CD4-positive, alpha-beta memory T cell (primary cell): Measurements from ENCODE around the gene SSR3. TPM values are rescaled to one million over a fixed set of nuclear protein-coding genes. Genes with fewer than 3 reads are reported as not detected.
A peak's percentile ranks its signal among the peaks of the same experiment; 100 is the strongest.

ENCODE experiments used
- CTCF ChIA-PET: fragments of 350-600 bp; sonication (Branson Sonifier 250); formaldehyde crosslinking; loops from one replicate; lab custom pipeline; 2021; ENCODE audit warnings: inconsistent platforms; ENCODE audit not compliant: partially characterized antibody; lab: Charles Lee
- POLR2A ChIA-PET: fragments of 350-600 bp; sonication (Branson Sonifier 250); formaldehyde crosslinking; loops from one replicate; lab custom pipeline; 2021; ENCODE audit not compliant: partially characterized antibody; lab: Charles Lee
- DNase-seq, 5 donors: peaks; one replicate each; pipeline versions ENCODE4 v3.0.0 to v3.0.0-alpha.2; 2020 to 2022; ENCODE audit warnings: mixed read lengths in 1 of 5
- H3K27ac ChIP-seq: one replicate; pipeline ENCODE4 v1.7.0; 2013; ENCODE audit warnings: low read depth, low read length
- H3K27me3 ChIP-seq: 2 replicates; pipeline ENCODE4 v1.7.0; 2013; ENCODE audit warnings: mild to moderate bottlenecking, low read length, moderate library complexity; ENCODE audit not compliant: insufficient read depth
- H3K36me3 ChIP-seq: 2 replicates; pipeline ENCODE4 v1.7.0; 2013; ENCODE audit warnings: mild to moderate bottlenecking, low read length, moderate library complexity; ENCODE audit not compliant: insufficient read depth
- H3K4me1 ChIP-seq: 2 replicates; pipeline ENCODE4 v1.7.0; 2013; ENCODE audit warnings: mild to moderate bottlenecking, low read length, moderate library complexity; ENCODE audit not compliant: insufficient read depth
- H3K4me3 ChIP-seq, 2 donors: one replicate each; pipeline ENCODE4 v1.7.0; 2013; ENCODE audit warnings: low read length in 2 of 2, mild to moderate bottlenecking in 1 of 2
- H3K9me3 ChIP-seq, 2 donors: one replicate each; pipeline ENCODE4 v1.7.0; 2013; ENCODE audit warnings: low read length in 2 of 2, control low read depth in 1 of 2; ENCODE audit not compliant: control insufficient read depth in 1 of 2
- H3K27ac Mint-ChIP-seq, 7 donors: one replicate each; pipeline ENCODE4 v1.8.0; 2020 to 2021; ENCODE audit warnings: mixed read lengths in 7 of 7, mild to moderate bottlenecking in 6 of 7, inconsistent platforms in 3 of 7, moderate library complexity in 3 of 7
- H3K27me3 Mint-ChIP-seq, 2 donors: one replicate each; pipeline ENCODE4 v1.8.0; 2020 to 2021; ENCODE audit warnings: mixed read lengths in 2 of 2
- H3K36me3 Mint-ChIP-seq, 2 donors: one replicate each; pipeline ENCODE4 v1.8.0; 2020 to 2021; ENCODE audit warnings: mixed read lengths in 2 of 2, inconsistent platforms in 1 of 2, mild to moderate bottlenecking in 1 of 2
- H3K4me1 Mint-ChIP-seq, 4 donors: one replicate each; pipeline ENCODE4 v1.8.0; 2020 to 2021; ENCODE audit warnings: mixed read lengths in 4 of 4, mild to moderate bottlenecking in 1 of 4
- H3K4me3 Mint-ChIP-seq, 8 donors: one replicate each; pipeline ENCODE4 v1.8.0; 2020 to 2021; ENCODE audit warnings: mixed read lengths in 8 of 8, mild to moderate bottlenecking in 7 of 8, moderate library complexity in 6 of 8, inconsistent platforms in 3 of 8
- H3K9me3 Mint-ChIP-seq, 8 donors: one replicate each; pipeline ENCODE4 v1.8.0; 2020 to 2021; ENCODE audit warnings: mixed read lengths in 8 of 8, mild to moderate bottlenecking in 5 of 8, inconsistent platforms in 3 of 8, moderate library complexity in 1 of 8
- intact Hi-C: fragments of 100-400 bp; cut with micrococcal nuclease; formaldehyde crosslinking; loops from one replicate; pipeline ENCODE4 v1.15.1; 2023
- polyA plus RNA-seq, 2 donors: library from polyadenylated mRNA; unstranded; fragments of 300-500 nt; fragmentation: Illumina TruSeq; gene quantifications; one replicate each; pipeline ENCODE4 v1.2.3, GENCODE V29; 2021
- total RNA-seq, 2 experiments: library from RNA; stranded (reverse); gene quantifications; one replicate each; pipeline ENCODE4 v1.2.3, GENCODE V29; 2021

The SSR3 gene
- total and polyA plus RNA-seq, 4 experiments from 2014 or later: 132 to 158 (median 137) TPM

DNA sequence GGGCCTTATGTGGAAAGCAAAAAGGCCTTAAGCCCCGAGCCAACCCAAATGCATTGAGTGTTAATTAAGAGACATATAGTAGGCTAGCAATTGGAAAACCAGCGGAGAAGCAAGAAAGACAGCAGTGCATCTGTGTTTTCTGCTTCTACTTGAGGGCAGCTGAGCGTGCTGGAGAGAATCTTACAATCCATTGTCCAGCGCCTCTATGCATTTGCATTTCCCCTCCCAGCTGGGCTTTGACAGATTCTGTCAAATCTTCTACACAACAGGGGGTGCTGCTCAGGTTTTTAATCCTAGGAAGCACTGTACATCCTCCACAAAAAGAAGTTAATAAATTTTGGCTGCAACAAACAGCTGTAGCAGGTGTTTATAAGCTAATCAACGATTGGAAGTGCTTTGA is 23.9 kb downstream of the SSR3 start:
- DNase-seq: no peak
- no peaks in the 10 kb centered on the region for H3K9me3 Mint-ChIP-seq
- Histone ChIP-seq H3K4me3 (no peak overlapping the region), H3K9me3 (no peaks in the 10 kb centered on the region), H3K27me3 (no peaks in the 10 kb centered on the region), H3K27ac (no peak overlapping the region), H3K4me1 (no peaks in the 10 kb centered on the region), H3K36me3 (no peaks in the 10 kb centered on the region)
- CTCF ChIA-PET: interaction anchor here (1.2 kb wide), 1 partner anchor 21 kb away, joined by 3 read pairs; no protein-coding TSS in a partner anchor
- H3K36me3 Mint-ChIP-seq: peaks cover 3 to 14% of the 10 kb centered on the region in 2 donors
- intact Hi-C loops: no loop called here
- H3K4me1 Mint-ChIP-seq: peaks cover 0 to 2% (median under 1%) of the 10 kb centered on the region in 4 donors
- POLR2A ChIA-PET: no interaction called here
- no peak overlapping the region for H3K4me3 Mint-ChIP-seq
- no peak overlapping the region for H3K27ac Mint-ChIP-seq
- H3K27me3 Mint-ChIP-seq: no peaks in the 10 kb centered on the region

DNA sequence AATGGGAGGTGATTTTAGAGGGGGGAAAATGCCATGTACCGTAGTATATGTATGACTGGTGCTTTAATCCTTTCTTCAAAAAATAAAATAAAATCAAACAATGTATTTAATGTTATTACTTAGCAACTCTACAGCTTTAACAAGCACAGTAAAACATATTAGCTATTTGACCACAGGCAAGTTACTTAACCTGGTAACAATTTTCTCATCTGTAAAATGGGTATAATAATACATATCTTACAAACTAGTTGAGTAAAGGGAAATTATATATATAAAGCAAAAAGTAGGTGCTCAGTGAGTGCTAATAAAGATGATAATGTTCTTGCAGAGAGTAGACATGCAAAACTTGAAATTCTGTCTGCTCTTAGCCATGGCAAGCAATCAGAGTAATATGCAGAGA is 27.9 kb downstream of the SSR3 start:
- Mint-ChIP-seq H3K4me3 (no peak overlapping the region), H3K36me3 (peaks cover 3 to 11% of the 10 kb centered on the region in 2 donors), H3K27me3 (peaks cover 2 to 8% of the 10 kb centered on the region in 2 donors), H3K27ac (no peak overlapping the region), H3K4me1 (peaks cover 12 to 17% (median 14%) of the 10 kb centered on the region in 4 donors), H3K9me3 (peaks cover 0 to 3% (median 0%) of the 10 kb centered on the region in 8 donors)
- no peaks in the 10 kb centered on the region for H3K27me3 ChIP-seq
- POLR2A ChIA-PET: no interaction called here
- H3K4me3 ChIP-seq: no peak overlapping the region
- H3K4me1 ChIP-seq: peaks cover 6% of the 10 kb centered on the region
- H3K9me3 ChIP-seq: no peaks in the 10 kb centered on the region
- DNase-seq: no peak
- H3K36me3 ChIP-seq: no peaks in the 10 kb centered on the region
- CTCF ChIA-PET: interaction anchor here (0.7 to 4.6 kb wide), 3 partner anchors 16 to 22 kb away, joined by 3 to 28 read pairs (median 15); no protein-coding TSS in a partner anchor
- intact Hi-C loops: no loop called here
- H3K27ac ChIP-seq: no peak overlapping the region

DNA sequence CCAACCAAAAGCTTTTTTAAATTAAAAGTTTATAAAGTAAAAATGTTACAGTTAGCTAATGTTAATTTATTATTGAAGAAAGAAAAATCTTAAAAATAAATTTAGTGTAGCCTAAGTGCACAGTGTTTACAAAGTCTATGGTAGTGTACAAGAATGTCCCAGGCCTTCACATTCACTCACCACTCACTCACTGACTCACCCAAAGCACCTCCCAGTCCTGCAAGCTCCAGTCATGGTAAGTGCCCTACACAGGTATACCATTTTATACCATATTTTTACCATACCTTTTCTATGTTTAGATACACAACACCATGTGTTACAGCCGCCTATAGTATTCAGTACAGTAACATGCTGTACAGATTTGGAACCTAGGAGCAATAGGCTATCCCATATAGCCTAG is 29.1 kb downstream of the SSR3 start:
- DNase-seq: no peak
- Mint-ChIP-seq H3K4me1 (peaks cover 12 to 17% (median 14%) of the 10 kb centered on the region in 4 donors), H3K4me3 (peak overlapping the region in 1 of 8 donors; percentile 24), H3K27ac (no peak overlapping the region), H3K9me3 (peaks cover 0 to 3% (median 0%) of the 10 kb centered on the region in 8 donors), H3K27me3 (peaks cover 7 to 8% of the 10 kb centered on the region in 2 donors), H3K36me3 (peaks cover 0 to 10% of the 10 kb centered on the region in 2 donors)
- Histone ChIP-seq H3K4me3 (no peak overlapping the region), H3K27me3 (no peaks in the 10 kb centered on the region), H3K36me3 (no peaks in the 10 kb centered on the region), H3K27ac (no peak overlapping the region), H3K9me3 (no peaks in the 10 kb centered on the region), H3K4me1 (peaks cover 6% of the 10 kb centered on the region)
- ChIA-PET POLR2A (interaction anchor here (1.0 to 3.0 kb wide), 8 partner anchors 18 to 635 kb away, joined by 3 to 22 read pairs (median 4); partner anchors contain the start of genes SSR3 and TIPARP), CTCF (interaction anchor here (0.9 to 4.6 kb wide), 12 partner anchors 12 to 611 kb away, joined by 3 to 28 read pairs (median 4); no protein-coding TSS in a partner anchor)
- intact Hi-C loops: loop anchor here (2.0 kb wide), 2 partner anchors 15 to 29 kb away; partner anchors contain the start of gene SSR3

DNA sequence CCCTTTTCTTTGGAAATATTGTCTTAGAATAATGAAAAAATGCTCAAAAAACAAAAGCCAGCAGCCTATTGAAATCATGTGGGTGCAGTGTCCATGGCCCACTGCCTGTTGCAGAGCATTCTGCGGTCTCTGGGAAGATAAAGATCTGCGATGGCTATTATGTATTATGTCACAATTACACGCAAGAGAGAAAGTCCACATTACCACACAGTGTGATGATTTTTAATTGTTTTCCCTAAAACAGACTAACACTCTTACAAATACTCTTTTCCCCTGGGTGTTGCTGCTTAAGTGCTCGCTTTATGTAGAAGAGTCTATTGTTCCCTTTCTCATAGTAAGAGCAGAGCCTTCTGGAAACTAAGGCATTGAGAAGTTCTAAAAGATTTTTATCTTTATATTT is 32.2 kb downstream of the SSR3 start:
- Histone ChIP-seq H3K4me1 (peaks cover 6% of the 10 kb centered on the region), H3K27ac (no peak overlapping the region), H3K36me3 (no peaks in the 10 kb centered on the region), H3K27me3 (no peaks in the 10 kb centered on the region), H3K4me3 (no peak overlapping the region), H3K9me3 (no peaks in the 10 kb centered on the region)
- peaks cover 0 to 3% (median 0%) of the 10 kb centered on the region in 8 donors for H3K9me3 Mint-ChIP-seq
- H3K36me3 Mint-ChIP-seq: peaks cover 0 to 5% of the 10 kb centered on the region in 2 donors
- POLR2A ChIA-PET: interaction anchor here (0.6 to 1.7 kb wide), 2 partner anchors 22 to 191 kb away, joined by 3 to 5 read pairs; no protein-coding TSS in a partner anchor
- no peak for DNase-seq
- H3K4me3 Mint-ChIP-seq: no peak overlapping the region
- intact Hi-C loops: loop anchor here (5.0 kb wide), 1 partner anchor 40 kb away; no protein-coding TSS in a partner anchor
- CTCF ChIA-PET: interaction anchor here (1.1 to 4.6 kb wide), 3 partner anchors 10 to 20 kb away, joined by 3 to 28 read pairs (median 4); no protein-coding TSS in a partner anchor
- H3K4me1 Mint-ChIP-seq: peaks cover 12 to 17% (median 14%) of the 10 kb centered on the region in 4 donors
- H3K27me3 Mint-ChIP-seq: peaks cover 8% of the 10 kb centered on the region in 2 donors
- peak overlapping the region in 1 of 7 donors; percentile 95 for H3K27ac Mint-ChIP-seq

DNA sequence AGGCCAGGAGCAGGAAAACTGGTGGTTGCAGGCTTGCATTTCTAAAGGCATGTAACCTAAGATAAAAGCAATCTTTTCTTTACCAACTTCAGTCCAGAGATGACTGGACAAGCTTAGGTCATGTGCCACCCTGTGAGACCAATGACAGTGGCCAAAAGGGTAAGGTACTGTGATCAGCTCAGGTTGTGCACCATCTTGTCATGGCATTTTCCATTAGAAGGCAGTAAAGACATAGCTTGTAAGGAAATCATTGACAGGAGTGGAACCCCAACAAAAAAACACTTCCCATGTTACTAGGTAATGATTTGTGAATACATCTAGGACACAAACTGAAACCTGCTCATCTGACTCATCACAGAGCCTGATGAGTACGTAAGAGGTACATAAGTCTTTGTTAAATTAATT is 35.2 kb downstream of the SSR3 start:
- Mint-ChIP-seq H3K9me3 (peaks cover 0 to 3% (median 0%) of the 10 kb centered on the region in 8 donors), H3K27me3 (peaks cover 7 to 8% of the 10 kb centered on the region in 2 donors), H3K27ac (no peak overlapping the region), H3K4me3 (no peak overlapping the region), H3K36me3 (peaks cover 0 to 5% of the 10 kb centered on the region in 2 donors), H3K4me1 (peaks cover 7 to 12% (median 10%) of the 10 kb centered on the region in 4 donors)
- no peaks in the 10 kb centered on the region for H3K9me3 ChIP-seq
- no peaks in the 10 kb centered on the region for H3K36me3 ChIP-seq
- DNase-seq: no peak
- intact Hi-C loops: loop anchor here (5.0 kb wide), 1 partner anchor 37 kb away; no protein-coding TSS in a partner anchor
- peaks cover 2% of the 10 kb centered on the region for H3K4me1 ChIP-seq
- H3K27me3 ChIP-seq: no peaks in the 10 kb centered on the region
- no peak overlapping the region for H3K4me3 ChIP-seq
- ChIA-PET POLR2A (interaction anchor here (0.8 to 0.9 kb wide), 2 partner anchors 8 to 10 kb away, joined by 3 to 4 read pairs; no protein-coding TSS in a partner anchor), CTCF (interaction anchor here (0.8 to 1.5 kb wide), 5 partner anchors 10 to 618 kb away, joined by 3 to 7 read pairs (median 4); no protein-coding TSS in a partner anchor)
- H3K27ac ChIP-seq: no peak overlapping the region

DNA sequence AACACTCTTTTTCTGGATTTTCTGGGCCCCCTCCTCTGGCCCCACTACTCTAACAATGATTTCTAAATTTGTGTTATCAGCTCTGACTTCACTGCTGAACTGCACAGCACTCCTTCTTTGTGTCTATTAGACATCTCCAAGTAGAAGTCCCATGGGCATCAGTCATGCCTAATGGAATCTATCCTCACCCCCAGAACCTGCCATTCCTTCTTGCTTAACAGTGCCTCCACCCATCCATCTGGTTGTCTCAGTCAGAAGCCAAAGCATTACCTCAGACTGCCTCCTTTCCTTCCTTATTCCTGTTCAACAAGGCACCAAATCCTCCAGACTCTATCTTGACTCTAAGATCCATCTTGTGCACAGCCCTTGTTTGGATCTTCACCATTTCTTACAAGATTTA is 36.2 kb downstream of the SSR3 start:
- intact Hi-C loops: no loop called here
- H3K4me1 ChIP-seq: no peaks in the 10 kb centered on the region
- H3K36me3 ChIP-seq: no peaks in the 10 kb centered on the region
- no peak overlapping the region for H3K27ac ChIP-seq
- Mint-ChIP-seq H3K4me3 (no peak overlapping the region), H3K27ac (peak overlapping the region in 1 of 7 donors; percentile 61), H3K27me3 (peaks cover 0 to 8% of the 10 kb centered on the region in 2 donors), H3K4me1 (peaks cover 0 to 2% (median 1%) of the 10 kb centered on the region in 4 donors), H3K9me3 (no peaks in the 10 kb centered on the region), H3K36me3 (no peaks in the 10 kb centered on the region)
- ChIA-PET CTCF (interaction anchor here (1.1 to 1.5 kb wide), 4 partner anchors 9 to 619 kb away, joined by 3 to 5 read pairs (median 3); no protein-coding TSS in a partner anchor), POLR2A (interaction anchor here (0.6 kb wide), 1 partner anchor 9 kb away, joined by 3 read pairs; no protein-coding TSS in a partner anchor)
- no peaks in the 10 kb centered on the region for H3K27me3 ChIP-seq
- no peak for DNase-seq
- no peaks in the 10 kb centered on the region for H3K9me3 ChIP-seq
- no peak overlapping the region for H3K4me3 ChIP-seq

DNA sequence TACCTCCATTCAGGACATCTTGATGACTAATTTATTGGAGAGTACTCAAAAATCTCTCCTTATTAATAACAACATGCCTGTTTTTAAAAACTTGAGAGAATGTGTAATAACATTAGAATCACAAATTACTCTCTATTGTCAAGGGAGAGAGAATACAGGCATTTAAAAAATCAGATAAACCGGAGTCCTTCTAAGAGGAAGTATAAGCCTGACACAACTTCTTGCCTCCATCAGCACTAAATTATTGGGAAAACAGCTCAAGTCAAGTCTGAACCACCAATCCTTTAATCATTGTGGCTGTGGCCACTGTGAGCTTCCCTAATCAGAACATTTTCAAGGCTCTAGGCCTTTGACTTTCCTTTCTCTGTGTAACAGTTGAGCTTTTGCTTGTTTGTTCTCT is 38.0 kb downstream of the SSR3 start:
- no peaks in the 10 kb centered on the region for H3K27me3 ChIP-seq
- no peaks in the 10 kb centered on the region for H3K4me1 ChIP-seq
- intact Hi-C loops: no loop called here
- ChIA-PET CTCF (interaction anchor here (0.8 to 1.6 kb wide), 4 partner anchors 25 to 67 kb away, joined by 3 to 4 read pairs (median 3); no protein-coding TSS in a partner anchor), POLR2A (interaction anchor here (0.6 to 1.1 kb wide), 2 partner anchors 8 to 57 kb away, joined by 3 to 4 read pairs; no protein-coding TSS in a partner anchor)
- DNase-seq: no peak
- Mint-ChIP-seq H3K9me3 (no peaks in the 10 kb centered on the region), H3K4me3 (no peak overlapping the region), H3K27me3 (peaks cover 0 to 6% of the 10 kb centered on the region in 2 donors), H3K27ac (no peak overlapping the region), H3K36me3 (no peaks in the 10 kb centered on the region), H3K4me1 (peaks cover 0 to 7% (median 5%) of the 10 kb centered on the region in 4 donors)
- no peaks in the 10 kb centered on the region for H3K9me3 ChIP-seq
- H3K4me3 ChIP-seq: no peak overlapping the region
- H3K36me3 ChIP-seq: no peaks in the 10 kb centered on the region
- H3K27ac ChIP-seq: no peak overlapping the region
